ENCODE results near the gene CUX1.
"Not testable (repeated sequence)": the region's sequence is repeated elsewhere in the genome, so short reads cannot be mapped to it uniquely, and the experiment has no call there.

CUX1 gene

DNA sequence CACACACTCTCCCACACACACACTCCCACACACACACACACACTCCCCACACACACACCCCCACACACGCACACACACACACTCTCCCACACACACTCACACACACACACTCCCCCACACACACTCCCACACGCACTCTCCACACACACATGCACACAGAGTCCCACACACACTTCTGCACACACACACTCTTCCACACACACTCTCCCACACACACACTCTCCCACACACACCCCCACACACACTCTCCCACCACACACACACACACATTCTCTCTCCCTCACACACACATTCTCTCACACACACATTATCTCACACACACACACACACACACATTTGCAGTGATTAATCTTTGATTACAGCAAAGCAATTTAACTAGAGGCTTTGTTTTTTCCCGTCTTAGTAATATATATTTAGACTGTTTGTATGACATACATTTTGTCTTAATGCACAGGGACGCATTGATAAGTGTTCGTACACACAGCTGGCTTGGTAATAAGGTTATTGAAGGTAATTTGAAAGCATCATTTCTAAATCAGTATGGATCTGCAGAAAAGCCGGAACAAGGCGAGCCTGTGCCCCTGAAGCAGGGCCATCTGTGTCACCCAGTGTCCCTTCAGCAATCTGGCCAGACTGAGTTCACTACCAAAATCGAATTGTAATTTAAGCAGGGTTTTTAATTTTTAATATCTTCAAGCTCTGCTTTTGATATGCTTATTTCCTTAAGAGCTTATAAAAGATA, 399.3 kb downstream of the CUX1 start:
- DNase-seq (ENCODE audit: low read depth), result no peak

DNA sequence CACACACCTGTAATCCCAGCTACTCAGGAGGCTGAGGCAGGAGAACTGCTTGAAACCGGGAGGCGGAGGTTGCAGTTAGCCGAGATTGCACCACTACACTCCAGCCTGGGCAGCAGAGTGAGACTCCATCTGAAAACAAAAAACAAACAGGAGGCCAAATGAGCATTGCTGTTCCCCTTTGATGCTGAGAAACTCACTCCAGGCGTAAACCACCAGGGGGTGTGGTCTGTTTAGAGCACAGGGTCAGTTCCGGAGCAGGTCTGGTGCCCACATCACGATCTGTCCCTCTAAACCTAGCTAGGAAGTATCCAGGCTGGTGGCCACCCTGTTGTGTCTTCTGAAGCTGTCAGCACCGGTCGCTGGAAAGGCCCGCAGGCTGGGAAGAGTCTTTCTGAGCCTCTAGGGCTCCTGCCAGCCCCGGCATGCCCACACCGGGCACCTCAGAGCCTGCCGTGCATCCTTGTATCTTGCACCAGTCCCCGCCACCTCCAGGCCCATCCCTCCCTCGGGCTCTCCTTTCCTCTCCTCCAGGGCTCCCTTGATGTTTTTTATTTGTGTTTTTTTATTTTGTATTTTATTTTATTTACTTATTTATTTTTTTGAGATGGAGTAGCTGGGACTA, 402.9 kb downstream of the CUX1 start:
- DNase-seq (ENCODE audit: low read depth), result no peak

GRCh38 chr7:102220960-102221800, 403.8 kb downstream of the CUX1 start:
- DNase-seq (ENCODE audit: low read depth), result no peak

DNA sequence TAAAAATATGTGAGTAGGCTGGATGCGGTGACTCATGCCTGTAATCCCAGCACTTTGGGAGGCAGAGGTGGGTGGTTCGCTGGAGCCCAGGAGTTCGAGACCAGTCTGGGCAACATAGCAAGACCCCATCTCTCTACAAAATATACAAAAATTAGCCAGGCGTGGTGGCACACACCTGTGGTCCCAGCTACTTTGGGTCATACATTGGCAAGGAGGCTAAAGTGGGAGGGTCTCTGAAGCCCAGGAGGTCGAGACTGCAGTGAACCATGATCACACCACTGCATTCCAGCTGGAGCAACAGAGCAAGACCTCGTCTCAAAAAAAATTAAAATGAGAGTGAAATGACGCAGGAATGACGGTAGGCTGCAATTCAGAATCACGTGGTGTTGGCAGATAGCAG, 404.5 kb downstream of the CUX1 start:
- DNase-seq (ENCODE audit: low read depth), result no peak

DNA sequence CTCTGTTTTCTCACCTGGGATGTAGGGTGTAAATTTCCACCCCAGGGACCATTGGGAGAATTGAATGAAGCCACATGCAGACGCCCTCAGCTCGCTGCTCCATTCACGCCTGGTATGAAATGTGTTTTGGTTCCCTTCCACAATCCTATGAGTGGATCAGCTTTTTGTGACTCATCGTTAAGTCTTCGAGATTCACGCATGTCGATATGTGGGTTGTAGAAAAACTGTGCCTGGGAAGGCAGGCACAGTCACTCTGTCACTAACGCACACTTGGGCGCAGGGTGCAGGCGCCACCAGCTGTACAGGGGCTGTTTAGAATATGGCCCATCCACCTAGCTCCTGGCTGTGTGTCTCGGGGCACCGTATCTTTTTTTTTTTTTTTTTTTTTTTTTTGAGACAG, 405.0 kb downstream of the CUX1 start:
- DNase-seq (ENCODE audit: low read depth), result no peak

DNA sequence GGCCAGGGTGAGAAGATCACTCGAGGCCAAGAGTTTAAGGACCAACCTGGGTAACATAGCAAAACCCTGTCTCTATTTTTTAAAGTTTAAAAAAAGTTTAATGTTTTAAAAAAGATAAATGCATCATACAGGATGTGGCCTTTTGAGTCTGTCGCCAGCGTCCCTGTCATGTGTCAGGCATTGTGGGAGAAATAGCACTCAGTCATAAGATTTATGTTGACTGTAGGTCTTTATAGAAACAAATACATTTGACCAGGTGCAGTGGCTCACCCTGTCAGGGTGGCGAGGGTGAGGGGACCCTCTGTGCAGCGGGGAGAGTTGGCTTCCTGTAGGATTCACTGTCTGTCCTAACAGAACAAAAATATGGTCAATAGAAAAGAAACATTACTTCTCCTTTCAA, 405.8 kb downstream of the CUX1 start:
- DNase-seq (ENCODE audit: low read depth), result no peak

GRCh38 chr7:102225025-102225424, 407.6 kb downstream of the CUX1 start:
- DNase-seq (ENCODE audit: low read depth), result no peak

DNA sequence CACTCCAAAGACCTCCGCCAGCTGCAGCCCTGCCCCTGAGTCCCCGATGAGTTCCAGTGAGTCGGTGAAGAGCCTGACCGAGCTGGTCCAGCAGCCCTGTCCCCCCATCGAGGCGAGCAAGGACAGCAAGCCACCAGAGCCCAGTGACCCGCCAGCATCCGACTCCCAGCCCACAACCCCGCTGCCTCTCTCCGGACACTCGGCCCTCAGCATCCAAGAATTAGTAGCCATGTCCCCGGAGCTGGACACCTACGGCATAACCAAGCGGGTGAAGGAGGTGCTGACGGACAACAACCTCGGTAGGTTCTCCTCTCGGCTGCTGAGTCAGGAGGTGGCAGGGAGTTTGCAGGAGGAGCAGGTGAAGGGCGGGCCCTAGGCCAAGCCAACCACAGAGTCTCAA, 409.9 kb downstream of the CUX1 start:
- no peak for DNase-seq (ENCODE audit: low read depth)

DNA sequence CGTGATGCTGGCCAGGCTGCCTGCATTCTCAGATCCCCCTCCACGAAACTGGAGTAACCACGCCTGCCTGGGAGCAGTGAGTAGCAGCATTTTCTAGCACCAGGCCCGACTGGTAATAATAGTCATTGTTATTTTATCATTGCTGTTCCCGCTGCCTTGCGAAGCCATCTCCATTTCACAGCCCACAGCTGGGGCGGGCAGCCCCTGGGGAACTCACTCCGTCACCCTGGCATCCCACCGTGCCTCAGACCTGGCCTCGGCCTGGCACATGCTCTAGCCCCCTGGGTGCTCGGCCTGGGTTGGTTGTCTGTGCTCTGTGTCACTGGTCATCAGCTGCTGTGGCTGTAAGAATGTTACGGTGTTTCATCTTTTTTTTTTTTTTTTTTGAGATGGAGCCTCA, 411.5 kb downstream of the CUX1 start:
- no peak for DNase-seq (ENCODE audit: low read depth)

GRCh38 chr7:102230162-102230561, 412.7 kb downstream of the CUX1 start:
- DNase-seq (ENCODE audit: low read depth), result not testable (repeated sequence)

DNA sequence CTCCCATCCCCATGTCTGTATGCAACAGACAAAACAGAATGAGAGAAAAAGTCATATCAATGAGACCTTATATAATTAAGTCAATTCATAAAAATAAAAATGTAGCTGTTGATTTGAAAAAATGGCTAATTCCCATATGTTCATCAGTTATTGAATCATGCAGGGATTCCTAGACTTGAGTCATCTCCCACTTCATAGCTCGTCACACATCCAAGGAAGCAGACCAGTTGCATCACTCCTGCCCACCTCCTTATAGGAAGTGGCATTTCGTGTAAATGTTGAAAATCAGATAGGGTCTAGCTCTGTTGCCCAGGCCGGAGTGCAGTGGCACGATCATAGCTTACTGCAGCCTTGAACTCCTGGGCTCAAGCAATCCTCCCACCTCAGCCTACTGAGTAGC, 413.2 kb downstream of the CUX1 start:
- no peak for DNase-seq (ENCODE audit: low read depth)

DNA sequence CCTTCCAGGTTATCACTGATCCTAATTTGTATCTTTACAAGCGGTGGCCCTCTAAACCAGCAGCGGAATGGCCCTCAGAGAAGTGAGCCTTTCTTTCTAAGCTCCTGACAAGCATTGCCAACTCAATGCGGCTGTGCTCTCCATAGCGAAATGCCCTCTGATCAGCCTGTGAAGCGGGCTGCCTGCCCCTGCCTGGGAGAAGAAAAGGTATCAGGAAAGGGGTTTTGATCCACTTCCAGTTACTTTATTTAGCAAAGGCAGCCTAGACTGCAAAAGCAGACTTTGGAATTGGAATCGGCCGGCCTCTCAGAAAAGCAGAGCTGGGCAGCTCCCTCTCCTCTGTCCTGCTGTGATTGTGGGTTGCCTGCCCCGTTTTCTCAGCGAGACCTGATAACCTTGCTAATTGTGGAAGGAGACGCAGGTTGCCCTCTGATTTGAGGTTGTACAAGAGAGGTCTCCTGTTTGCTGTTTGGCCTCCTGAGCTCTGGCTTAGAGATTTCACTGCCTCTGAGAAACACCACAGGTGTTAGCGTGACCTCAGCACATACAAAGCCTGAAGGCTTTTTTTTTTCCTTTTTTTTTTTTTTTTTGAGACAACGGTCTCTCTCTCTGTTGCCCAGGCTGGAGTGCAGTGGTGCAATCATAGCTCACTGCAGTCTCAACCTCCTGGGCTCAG, 415.3 kb downstream of the CUX1 start:
- no peak for DNase-seq (ENCODE audit: low read depth)

- DNase-seq (ENCODE audit: low read depth), result no peak
Measured at GRCh38 chr7:102234131-102234530, 416.7 kb downstream of the CUX1 start.

DNA sequence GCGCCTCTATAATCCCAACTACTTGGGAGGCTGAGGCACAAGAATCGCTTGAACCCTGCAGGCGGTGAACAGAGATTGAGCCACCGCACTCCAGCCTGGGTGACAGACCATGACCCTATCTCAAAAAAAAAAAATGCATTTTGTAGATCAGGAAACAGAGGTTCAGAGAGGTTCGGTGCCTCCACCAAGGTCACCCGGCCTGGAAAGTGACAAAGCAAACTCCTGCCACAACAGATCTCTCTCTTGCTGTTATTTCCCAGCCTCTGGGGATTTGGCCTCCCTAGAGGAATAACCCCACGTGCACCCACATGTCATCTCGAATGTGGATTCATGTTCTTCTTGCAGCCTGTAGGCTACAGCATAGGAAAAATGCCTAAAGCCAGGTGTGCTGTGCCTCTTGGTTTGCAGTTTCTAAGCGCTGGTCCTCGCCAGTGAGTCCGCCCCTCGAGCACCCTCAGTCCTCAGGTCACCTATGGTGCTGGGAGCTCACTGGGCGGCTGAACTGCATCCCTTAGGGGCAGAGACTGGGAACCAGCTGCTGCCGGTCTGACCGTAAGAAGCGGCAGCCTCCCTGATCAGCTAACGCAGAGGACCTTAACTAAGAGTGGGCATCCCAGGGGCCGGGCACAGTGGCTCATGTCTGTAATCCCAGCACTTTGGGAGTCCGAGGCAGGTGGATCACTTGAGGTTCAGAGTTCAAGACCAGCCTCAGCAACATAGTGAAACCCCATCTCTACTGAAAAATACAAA, 417.6 kb downstream of the CUX1 start:
- no peak for DNase-seq (ENCODE audit: low read depth)

DNA sequence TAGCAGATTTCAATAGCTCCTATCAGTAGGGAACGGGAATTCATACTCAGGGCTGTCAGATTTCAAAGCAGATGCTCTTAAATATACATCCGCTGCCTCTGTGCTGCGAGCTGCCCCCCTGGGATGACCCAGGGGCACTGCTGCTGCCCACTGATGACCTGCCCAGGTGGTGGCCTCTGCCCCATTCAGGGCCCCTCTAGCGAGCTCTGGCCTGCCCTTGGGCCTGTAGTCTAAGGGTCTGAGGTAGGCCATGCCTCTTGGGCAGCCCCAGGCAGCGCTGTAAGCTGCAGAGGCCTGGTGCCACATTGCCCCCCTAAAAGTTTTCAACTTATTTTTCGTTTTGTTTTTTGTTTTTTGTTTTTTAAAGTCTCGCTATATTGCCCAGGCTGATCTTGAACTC, 418.7 kb downstream of the CUX1 start:
- no peak for DNase-seq (ENCODE audit: low read depth)

DNA sequence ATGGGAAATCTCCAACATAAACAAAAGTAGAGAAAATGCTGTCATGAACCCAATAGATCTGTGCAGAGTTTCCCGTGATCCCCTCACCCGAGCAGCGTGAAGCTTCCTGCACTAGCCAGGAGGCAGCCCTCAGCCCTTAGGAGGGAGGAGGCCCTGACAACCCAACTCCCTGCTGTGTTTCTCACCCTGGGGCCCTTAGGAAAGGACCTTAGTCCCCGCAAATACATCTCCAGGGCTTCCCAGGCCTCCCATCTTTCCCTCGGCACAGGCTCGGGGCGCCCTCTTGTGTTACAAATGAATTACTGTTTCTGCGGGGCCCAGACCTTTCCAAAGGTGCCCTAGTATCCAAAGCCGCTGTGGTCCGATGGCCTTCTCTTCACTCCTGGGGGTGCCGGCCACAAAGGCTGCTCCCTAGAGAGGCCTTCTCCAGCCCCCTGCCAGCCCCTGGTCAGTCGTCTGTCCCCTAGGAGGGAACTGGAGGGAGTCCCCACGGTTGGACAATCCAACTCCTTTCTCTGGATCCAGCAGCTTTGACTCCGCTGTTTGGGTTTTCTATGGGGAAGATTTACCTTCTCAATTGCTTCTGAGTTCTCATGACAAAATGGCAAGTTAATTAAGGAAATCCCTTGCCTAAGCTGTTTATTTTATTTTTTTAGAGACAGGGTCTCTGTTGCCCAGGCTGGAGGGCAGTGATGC, 419.3 kb downstream of the CUX1 start:
- peak; percentile 2 for DNase-seq (ENCODE audit: low read depth)

- no peak for DNase-seq (ENCODE audit: low read depth)
Measured at GRCh38 chr7:102239206-102239820, 421.9 kb downstream of the CUX1 start.

GRCh38 chr7:102241431-102241830, 424.0 kb downstream of the CUX1 start:
- DNase-seq (ENCODE audit: low read depth), result no peak

GRCh38 chr7:102244601-102245000, 427.2 kb downstream of the CUX1 start:
- DNase-seq (ENCODE audit: low read depth), result no peak

- no peak for DNase-seq (ENCODE audit: low read depth)
Measured at GRCh38 chr7:102248081-102248455, 430.6 kb downstream of the CUX1 start.
